HEK293 (cell line): Measurements from ENCODE around the gene C19orf47.

Source experiments
- CTCF ChIP-seq: fragments of 450-650 bp; formaldehyde crosslinking; IDR thresholded peaks from 2 replicates; pipeline ENCODE4 v1.5.1; 2016; ENCODE audit warnings: missing biosample characterization, missing genetic modification characterization
- HIC1 ChIP-seq: fragments of 450-650 bp; formaldehyde crosslinking; IDR thresholded peaks from 2 replicates; pipeline ENCODE4 v1.5.1; 2016; ENCODE audit warnings: missing biosample characterization, missing genetic modification characterization
- REST ChIP-seq: fragments of 450-650 bp; formaldehyde crosslinking; IDR thresholded peaks from 2 replicates; pipeline ENCODE4 v1.5.1; 2016; ENCODE audit warnings: missing biosample characterization, missing genetic modification characterization
- SETDB1 ChIP-seq: IDR thresholded peaks from one replicate; pipeline ENCODE4 v1.6.1; 2017; ENCODE audit warnings: mild to moderate bottlenecking, low read length, moderate library complexity, mixed read lengths; ENCODE audit not compliant: insufficient read length
- YY1 ChIP-seq: fragments of 450-650 bp; formaldehyde crosslinking; IDR thresholded peaks from 2 replicates; pipeline ENCODE4 v1.5.1; 2018; ENCODE audit warnings: missing biosample characterization, missing genetic modification characterization
- ZNF114 ChIP-seq: fragments of 450-650 bp; formaldehyde crosslinking; IDR thresholded peaks from 2 replicates; pipeline ENCODE4 v1.5.0; 2017; ENCODE audit warnings: missing biosample characterization, missing genetic modification characterization
- ZNF202 ChIP-seq: fragments of 450-650 bp; formaldehyde crosslinking; IDR thresholded peaks from 2 replicates; pipeline ENCODE4 v1.5.1; 2016; ENCODE audit warnings: missing biosample characterization, missing genetic modification characterization, borderline replicate concordance
- ZNF704 ChIP-seq: fragments of 450-650 bp; formaldehyde crosslinking; IDR thresholded peaks from 2 replicates; pipeline ENCODE4 v1.5.1; 2016; ENCODE audit warnings: missing biosample characterization, missing genetic modification characterization
- ZNF777 ChIP-seq: fragments of 450-650 bp; formaldehyde crosslinking; IDR thresholded peaks from 2 replicates; pipeline ENCODE4 v1.5.1; 2017; ENCODE audit warnings: missing biosample characterization, missing genetic modification characterization, borderline replicate concordance

GRCh38 chr19:40270362-40271089 is 77.7 kb downstream of the C19orf47 start:
- TF ChIP-seq YY1: no peak
- no peak for TF ChIP-seq CTCF (tag by site-specific recombination)
- TF ChIP-seq ZNF114 (tag by site-specific recombination): no peak
- TF ChIP-seq SETDB1: no peak
- no peak for TF ChIP-seq ZNF704 (tag by site-specific recombination)
- no peak for TF ChIP-seq HIC1
- TF ChIP-seq ZNF777 (tag by site-specific recombination): no peak
- no peak for TF ChIP-seq REST
- no peak for TF ChIP-seq ZNF202 (tag by site-specific recombination)
